Right renal pelvis (tissue), 4 donors: ENCODE measurements around the gene CSNK1D. TPM values are rescaled to one million over a fixed set of nuclear protein-coding genes. Genes with fewer than 3 reads are reported as not detected.

ENCODE experiments used
- DNase-seq, 4 donors: peaks; one replicate each; pipeline ENCODE4 v3.0.0-alpha.2; 2013; ENCODE audit warnings: low read depth in 4 of 4, low spot score in 3 of 4, missing footprints in 1 of 4
- polyA plus RNA-seq, 4 donors: library from polyadenylated mRNA; unstranded; fragments of 120-200 nt; gene quantifications; one replicate each; pipeline ENCODE4 v1.2.1, GENCODE V29; 2013; ENCODE audit not compliant: insufficient read length in 4 of 4

CSNK1D gene
- polyA plus RNA-seq, 4 donors: 112 to 135 (median 122) TPM

DNA sequence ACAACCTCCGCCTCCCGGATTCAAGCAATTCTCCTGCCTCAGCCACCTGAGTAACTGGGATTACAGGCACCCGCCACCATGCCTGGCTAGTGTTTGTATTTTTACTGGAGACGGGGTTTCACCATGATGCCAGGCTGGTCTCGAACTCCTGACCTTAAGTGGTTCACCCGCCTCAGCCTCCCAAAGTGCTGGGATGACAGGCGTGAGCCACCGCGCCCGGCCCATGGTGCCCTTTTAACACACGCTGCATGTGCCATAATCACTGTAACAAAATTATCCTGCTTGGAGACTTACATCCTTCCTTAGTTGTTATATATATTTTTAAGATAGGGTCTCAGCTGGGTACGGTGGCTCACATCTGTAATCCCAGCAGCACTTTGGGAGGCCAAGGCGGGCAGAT is 38.5 kb upstream of the CSNK1D start:
- no peak for DNase-seq

DNA sequence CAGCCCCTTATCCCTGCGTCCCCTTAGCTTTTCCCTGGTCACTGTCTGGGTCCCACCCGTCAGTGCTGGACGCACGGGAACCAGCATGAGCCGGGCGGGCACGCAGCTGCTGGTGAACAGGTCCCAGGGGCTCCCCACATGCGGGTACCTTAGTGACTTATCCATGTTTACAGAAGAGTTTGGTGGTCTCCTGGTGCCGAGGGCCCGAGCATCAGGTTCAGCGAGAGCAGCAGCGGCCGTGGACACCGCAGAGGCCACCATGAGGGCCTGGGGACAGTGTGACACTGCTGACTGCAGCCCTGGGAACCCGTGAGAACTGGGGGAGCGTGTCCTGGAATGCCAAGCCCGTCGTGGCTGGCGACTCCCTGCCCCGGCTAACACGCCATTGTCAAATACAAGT is 37.4 kb upstream of the CSNK1D start:
- DNase-seq: no peak

DNA sequence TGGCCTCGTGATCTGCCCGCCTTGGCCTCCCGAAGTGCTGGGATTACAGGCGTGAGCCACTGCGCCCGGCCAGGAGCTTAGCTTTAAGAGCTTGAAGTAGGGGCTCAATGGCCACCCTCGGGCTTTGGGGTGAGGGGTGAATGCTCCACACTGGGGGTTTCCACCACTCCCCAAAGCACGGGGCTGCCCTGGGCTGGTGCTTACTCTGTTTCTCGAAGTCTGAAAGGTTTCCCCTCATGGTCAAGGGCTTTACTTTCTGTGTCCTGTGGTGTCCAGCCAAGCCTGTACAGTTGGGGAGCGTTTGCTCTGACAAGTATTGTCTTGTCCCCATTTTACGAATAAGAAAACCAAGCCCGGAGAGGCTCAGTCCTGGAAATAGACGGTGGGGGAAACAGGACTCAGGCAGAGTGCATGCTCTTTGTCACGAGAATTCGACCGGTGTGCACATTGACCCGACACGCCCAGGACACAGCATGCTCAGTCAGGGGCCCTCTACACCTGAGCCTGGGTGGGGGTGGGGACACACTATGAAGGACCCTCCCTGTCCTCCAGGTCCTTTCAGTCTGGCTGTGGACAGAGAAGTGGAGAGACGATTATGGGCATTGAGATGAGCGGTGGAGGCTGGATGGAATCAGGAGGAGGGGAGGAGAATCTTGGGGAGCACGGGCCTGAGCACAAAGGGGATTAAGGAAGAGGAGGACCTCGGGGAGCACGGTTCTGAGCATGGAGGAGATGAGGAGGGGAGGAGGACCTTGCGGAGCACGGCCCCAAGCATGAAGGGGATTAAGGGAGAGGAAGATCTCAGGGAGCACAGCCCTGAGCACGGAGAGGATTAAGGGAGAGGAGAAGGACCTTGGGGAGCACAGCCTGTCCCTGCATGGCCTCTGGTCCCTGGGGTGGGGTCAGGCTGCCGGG is 36.4 kb upstream of the CSNK1D start:
- DNase-seq: no peak

DNA sequence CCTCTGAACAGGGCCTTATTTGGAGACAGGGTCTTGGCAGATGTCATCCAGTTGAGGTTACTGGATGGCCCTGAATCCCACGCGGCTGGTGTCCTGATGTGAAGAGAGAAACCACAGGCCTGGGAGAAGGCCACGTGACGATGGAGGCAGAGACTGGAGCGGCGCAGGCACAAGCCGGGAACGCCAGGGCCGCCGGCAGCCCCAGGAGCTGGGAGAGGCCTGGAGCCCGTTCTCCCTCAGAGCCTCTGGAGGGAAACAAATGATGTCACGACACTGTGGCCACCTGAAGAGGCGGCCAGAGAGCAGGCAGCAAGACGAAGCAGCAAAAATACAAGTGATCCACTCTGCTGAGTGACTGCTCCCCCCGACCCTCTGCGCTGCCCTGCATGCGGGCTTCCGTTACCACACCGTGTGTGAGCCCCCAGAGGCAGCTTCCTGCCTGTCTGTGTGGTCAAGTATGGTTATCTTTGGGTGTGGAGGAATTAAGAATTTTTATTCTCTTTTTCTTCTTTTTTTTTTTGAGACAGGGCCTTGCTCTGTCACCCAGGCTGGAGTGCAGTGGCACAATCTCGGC is 32.3 kb upstream of the CSNK1D start:
- no peak for DNase-seq

DNA sequence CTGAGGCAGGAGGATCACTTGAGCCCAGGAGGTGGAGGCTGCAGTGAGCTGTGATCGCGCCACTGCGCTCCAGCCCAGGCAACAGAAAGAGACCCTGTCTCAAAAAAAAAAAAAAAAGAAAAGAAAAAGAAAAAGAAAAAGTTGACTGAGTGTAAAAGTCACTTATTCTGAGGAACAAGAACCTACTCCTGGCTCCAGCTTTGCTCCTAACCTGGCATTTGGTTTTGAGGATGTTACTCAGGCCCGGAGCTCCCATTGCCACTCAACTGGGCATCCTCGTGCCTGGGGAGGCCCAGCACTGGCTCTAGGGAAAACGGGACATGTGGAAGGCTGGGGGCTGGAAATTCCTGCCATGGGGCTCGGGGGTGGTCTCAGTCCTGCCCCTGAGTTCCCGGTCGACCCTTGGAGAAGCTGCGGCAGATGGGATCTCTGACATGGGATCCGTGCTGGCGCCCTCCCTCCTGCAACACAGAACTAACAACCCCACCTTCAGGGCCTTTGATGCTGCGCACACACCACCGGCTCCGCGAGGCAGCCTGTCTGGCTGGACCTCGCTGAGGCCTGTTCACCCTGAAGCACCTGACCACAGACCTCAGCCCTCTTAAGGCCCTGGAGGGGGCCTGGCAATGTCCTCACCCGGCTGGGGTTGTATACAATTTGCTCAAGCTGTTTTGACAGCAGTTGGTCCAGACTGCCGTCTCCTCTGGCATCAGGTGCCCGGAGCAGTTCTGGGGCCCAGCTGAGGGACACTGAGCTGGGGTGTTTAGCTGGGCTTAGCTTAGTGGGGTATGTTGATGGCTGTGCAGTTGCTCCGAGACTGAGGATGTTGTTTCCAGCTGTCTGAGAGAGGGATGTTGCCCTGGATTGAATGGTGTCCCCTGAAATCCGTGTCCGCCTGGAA is 31.6 kb upstream of the CSNK1D start:
- no peak for DNase-seq

DNA sequence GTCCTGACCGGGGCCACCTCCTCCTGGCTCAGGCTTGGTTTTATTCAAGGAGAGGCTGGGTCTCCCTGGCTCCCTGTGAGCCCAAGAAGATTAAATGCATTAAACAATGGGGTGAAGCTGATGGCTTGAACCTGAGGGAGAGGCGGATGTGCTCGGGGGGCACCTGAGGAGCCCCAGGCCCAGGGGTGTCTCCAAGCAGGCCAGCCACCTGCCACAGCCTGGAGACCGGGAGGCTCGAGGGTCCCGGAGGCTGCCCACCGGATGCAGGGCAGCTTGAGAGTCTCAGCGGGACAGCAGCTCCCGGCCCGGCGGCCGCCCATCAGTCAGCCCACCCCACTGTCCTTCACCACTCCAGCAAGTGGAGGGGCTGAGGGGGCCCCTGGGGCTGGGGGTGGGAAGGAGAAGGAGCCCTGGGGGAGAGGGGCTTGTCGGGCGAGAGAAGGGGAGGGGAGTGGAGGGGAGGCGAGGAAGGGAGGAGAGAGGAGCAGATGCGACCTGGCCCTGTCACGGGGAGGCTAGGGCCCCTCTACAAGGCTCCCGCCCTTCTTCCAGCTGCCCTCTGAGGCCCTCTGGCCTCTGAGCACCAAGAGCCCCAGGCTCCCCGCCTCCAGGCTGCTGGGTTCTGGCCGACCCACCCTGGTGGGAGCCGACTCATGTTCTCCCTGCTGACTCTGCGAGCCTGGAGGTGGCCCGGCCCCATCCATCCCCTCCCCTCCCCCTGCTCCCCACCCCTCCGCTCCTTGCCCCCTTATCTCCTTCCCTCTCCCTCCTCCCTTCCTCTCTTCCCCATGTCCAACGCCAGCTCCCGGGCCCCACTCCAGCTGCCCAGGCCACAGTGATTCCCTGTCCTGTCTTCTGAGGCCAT is 30.7 kb upstream of the CSNK1D start:
- no peak for DNase-seq

DNA sequence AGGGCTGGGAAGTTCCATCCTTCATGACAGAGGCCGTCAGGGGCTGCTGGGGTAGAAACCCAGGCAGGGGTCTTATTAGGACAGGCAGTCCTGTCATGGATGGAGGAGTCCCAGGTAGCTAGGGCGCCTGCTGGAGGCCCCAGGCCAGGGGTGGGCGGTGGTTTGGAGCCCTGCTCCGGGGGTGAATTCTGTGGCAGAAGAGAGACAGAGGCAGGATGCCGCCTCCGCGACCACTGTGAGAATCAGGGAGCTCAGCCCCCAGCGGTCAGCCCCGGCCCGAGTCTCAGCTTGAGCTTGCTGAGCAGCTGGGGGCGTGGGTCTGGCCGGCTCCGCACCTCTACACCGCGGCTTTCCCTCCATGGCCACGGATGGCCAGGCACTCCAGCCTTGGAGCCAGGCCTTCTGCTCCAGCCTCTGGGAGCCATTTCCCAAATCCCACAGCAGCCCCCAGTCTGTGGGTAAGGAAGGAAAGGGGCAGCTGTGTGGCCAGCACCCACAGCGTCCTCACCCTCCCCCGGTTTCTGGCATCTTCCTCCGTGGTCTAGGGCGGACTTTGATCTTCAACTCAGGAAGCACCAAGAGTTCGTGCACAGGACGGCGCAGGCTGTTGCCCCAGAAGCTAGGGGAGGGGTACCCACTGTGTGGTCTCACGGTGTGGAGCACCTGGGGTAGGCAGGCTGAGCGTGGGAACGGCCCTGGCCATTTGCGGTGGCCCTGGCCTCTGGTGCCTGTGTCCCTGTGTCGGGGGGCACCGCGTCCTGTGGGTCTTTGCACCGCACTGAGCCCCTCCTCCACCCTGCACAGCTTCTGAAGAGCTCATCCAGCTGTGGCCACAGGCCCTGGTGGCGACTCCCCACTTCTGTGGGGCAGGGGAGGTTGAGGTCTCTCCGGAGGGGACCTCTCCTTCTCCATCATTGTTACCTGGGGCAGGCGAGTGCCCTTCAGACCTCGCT is 29.8 kb upstream of the CSNK1D start:
- no peak for DNase-seq

DNA sequence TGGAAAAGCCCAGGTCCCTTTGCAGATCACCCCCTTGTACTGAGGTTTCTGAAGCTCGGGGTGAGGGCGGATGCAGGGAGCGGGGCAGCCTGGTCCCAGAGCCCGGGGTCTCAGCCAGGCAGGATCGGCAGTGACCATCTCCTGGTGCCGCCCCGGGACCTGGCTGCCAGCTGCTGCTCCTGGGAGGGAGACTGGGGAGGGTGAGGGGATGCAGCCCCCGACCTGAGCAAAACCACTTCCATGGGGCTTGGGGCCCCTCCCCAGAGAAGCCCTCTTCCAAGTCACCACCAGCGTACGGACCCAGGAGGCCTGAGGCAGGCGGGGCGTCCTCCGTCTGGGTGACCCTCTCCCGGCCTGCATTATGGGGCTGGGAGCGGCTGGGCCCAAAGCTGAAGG is 29.1 kb upstream of the CSNK1D start:
- no peak for DNase-seq

DNA sequence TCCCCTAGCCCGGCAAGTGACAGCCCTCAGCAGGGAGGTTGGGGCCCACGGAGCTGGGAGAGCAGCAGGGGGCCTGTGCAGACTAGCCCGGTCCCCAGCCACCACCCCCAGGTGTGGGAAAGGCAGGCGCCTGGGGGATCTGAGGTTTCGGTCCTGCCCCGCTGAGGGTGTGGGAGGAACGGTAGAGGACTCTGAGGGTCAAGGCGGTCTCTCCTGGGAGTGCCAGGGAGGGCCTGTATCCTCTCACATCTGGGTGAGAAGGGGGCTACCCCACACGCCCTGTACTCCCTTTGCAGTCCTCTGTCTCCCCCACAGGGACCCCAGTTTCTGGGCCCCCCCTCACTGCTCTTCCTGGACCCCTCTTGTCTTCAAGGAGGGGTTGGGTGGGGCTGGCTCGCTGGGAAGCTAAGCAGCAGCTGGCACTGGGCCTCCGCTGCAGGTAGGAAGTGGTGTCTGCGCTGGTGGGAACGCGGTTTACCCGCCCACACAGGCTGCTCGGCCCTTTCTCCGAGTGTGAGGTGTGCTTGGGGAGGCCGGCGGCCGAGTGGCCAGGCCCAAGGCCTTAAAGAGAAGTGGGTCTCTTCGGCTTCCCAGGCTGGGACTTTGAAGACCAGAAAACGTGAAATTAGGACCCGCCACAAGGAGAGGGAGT is 28.5 kb upstream of the CSNK1D start:
- no peak for DNase-seq

DNA sequence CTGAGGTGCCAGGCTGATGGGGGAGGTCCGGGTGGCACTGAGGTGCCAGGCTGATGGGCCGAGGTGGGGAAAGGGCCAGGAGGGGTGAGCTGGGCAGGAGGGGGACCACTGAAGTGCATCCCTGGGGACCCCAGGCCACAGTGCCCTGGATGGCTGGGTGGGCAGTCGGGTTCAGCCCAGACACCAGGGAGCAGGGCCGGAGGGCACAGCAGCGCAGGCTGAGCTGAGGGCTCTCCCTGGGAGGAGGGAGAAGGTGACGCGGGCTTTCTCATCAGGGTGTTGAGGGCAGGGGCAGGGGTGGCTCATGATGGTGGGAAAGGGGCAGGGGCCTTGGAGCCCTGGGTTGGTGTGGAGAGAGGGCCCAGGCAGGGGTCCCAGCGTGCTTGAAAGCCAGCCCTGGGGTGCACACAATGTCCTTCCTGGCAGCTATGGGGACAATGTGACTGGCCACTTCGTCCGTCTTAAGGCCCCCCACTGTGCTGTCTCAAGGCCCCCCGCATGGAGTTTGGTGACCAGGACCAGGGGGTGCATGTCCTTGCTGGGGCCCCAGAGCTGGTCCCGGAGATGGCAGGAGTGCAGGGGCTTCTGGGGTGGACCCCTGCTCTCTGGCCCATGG is 27.9 kb upstream of the CSNK1D start:
- no peak for DNase-seq

DNA sequence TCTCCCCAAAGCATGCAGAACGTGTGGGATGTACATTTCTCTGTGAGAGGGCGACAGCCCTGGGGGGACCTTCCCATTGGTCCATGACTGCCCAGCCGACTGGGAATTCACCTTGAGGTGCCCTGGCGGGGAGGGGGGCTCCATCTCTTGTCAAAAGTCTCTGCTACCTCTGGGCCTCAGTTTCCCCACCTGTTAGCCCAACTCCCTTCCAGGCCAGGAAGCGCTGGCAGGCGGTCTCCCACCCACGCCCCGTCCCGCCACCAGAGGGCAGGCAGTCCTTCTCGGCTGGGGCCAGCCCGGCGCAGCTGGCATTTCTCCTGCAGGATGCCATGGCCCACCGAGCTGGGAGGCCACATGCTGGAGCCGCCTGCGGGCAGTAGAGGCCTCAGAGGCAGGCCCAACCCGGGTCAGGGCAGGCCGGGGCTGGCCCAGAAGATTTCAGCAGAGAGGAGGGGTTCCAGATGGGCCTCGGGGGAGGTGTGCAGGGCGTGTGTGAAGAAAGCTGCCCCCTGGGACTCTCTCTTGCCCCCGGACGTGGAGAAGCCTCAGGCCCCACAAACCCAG is 27.3 kb upstream of the CSNK1D start:
- no peak for DNase-seq

DNA sequence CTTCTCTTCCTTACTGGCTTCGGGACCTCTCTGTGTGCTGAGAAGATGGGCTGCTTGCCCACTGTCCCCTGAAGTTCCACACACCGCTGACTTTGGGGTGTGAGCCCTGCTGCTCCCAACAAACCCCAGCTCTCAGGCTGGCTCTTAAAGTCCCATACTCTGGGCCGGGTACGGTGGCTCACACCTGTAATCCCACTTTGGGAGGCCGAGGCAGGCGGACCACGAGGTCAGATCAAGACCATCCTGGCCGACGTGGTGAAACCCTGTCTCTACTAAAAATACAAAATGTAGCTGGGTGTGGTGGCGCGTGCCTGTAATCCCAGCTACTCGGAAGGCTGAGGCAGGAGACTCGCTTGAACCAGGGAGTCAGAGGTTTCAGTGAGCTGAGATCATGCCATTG is 26.7 kb upstream of the CSNK1D start:
- DNase-seq: no peak

DNA sequence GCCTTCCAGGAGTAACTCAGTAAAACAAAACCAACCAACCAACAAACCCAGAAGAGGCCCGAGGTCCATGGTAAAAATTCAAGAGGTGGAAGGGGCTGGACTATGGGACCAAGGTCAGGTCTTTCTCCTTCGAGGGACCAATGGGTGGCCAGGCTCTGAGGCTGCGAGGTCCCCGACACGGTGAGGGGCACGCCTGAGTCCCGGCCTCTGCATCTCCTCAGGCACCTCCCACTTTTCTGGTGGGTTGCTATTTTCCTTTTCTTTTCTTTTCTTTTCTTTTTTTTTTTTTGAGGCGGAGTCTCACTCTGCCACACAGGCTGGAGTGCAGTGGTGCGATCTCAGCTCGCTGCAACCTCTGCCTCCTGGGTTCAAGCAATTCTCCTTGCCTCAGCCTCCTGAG is 26.0 kb upstream of the CSNK1D start:
- DNase-seq: no peak

DNA sequence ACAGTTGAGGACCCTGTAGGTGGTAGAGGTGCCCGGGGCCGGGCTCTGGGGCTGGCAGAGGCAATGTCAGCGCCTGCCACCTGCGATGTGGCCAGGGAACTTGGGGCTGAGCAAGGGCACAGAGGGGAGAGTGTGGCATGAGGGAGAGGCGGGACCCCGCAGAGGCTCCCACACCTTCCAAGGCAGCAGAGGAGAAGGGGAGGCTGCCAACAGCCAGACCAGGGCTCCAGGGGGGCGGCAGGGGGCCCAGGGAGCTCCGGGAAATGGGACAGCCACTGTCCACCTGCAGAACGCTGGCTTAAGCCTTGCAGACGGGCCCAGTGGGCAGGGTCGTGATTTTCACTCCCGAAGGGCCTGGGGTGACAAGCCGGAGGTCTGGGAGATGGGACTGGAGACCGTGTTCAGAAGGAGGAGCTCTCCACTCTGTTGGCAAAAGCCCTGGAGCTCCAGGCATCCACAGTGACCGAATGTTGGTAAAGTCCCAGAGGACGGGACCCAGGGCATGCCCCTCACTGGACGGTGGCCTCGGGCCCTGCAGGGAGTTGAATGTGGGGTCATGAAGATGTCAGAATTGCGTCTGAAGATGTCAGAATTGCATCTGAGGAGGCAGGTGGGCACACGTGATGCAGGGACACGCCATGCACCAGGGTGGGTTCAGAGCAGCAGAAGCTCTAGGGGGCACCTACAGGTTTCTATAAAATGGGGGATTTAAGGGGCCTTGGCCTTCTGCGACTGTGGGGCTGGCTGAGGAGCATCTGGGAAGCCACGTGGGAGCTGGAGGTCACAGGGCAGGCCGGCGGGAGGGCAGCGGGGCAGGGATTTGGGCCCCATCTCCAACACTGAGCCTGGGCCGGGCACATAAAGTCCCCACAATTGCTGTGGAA is 25.3 kb upstream of the CSNK1D start:
- DNase-seq: no peak

DNA sequence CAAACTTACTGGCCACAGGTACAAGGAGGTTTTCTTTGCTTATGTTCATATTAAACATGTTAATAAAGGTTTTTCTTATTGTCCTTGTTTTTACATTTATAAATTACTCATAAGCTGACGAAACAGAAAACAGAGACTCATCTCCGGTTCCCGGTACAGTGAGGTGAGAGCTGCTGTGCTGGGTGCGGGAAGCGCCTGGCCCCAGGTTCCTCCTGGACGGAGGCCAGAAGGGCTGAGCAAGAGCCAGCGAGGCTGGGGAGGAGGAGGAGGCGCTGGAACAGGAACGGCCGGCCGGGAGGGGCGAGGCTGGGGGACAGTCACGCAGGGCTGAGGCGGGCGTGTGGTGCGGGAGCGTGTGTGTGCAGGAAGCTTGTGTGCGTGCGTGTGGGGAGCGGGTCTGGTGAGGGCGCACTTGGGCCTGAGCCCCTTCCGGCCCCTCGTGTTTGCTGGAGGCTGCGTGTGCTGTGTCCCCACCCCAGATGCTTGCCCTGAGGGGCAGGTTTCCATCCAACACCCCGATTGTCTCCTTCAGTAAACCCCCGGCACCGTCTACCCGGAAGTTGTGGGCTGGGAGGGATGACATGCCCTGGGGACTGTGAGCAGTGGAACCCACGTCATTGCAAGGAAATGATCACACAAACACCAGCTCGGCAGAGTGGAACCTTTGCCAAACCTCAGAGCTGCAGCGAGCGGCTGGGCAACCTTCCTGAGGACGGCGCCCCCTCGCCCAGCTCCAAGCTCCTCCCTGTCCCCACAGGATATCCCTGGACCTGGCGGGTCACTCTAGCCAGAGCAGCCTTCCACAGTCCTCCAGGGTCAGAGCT is 24.4 kb upstream of the CSNK1D start:
- no peak for DNase-seq

DNA sequence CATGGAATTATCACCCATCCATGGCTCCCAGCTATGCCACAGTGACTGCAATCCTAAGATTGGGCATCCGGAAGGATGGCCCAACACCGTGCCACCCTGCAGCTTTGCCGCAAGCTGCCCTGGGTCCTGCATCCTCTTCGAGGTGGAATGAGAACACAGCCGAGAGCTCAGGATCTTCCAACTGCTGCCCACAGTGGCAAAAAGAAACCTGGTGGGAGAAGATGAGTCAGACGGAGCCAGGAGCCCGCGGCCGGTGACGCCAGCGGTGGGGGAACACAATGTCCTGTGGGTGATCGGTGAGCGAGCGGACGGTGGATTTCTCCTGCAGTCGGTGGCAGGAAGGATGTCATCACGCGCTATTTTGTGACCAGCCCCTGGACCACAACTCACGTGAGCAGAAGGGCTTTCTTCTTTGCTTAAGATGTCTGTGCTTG is 23.8 kb upstream of the CSNK1D start:
- no peak for DNase-seq
